HG03521 (cell line): ENCODE results near the gene ODF2.
"Not testable (repeated sequence)": the region's sequence is repeated elsewhere in the genome, so short reads cannot be mapped to it uniquely, and the experiment has no call there.

ENCODE experiments used
- ATAC-seq: cut with Tn5 transposase; IDR thresholded peaks from one replicate; pipeline ENCODE4 v1.9.1; 2021; ENCODE audit warnings: mild to moderate bottlenecking, moderate library complexity; ENCODE audit not compliant: unreplicated experiment

The ODF2 gene

DNA sequence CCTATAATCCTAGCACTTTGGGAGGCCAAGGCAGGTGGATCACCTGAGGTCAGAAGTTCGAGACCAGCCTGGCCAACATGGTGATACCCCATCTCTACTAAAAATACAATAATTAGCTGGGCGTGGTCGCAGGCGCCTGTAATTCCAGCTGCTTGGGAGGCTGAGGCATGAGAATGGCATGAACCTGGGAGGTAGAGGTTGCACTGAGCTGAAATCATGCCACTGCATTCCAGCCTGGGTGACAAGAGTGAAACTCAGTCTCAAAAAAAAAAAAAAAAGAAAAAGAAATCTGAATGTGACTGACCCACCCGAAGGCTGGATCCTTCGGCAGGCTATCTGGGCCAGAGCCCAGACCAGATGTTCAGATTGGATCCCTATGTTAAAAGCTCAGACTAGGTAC, 32.5 kb upstream of the ODF2 start:
- not testable (repeated sequence) for ATAC-seq

GRCh38 chr9:128424268-128424780, 31.5 kb upstream of the ODF2 start:
- no peak for ATAC-seq

DNA sequence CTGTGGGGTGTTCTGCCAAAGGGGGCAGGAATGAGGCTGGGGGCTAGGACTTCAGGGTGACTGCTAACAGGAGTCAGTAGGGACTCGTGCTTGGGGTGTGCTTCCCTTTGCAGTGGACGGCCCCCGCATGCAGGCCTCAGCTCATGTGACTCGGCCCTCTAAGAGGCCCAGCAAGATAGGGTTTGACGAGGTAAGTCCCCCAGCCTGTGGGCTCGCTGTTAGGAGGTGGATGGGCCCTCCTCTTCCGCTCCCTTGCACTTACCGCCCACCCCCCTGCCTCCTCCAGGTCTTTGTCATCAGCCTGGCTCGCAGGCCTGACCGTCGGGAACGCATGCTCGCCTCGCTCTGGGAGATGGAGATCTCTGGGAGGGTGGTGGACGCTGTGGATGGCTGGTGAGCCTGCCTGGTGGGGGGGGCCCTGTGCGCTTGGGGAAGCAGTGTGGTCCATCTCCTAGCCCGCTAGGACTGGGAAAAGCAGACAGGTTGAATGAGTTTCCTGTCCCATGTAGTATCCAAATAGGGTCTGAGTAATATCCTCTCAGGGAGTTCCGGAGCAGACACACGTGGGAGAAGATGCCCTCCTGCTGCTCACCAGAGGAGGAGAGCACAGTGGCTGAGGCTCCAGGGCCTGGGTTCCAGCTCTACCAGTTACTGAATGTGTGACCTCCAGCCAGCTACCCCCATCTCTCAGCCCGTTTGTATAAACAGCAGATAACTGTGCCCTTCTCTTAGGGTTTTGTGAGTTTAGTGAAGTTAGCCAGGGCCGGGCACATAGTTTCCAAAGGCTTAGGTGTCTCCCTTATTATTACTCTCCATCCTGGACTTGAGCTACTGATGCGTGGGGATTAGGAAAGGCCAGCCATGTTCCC, 26.9 kb upstream of the ODF2 start:
- ATAC-seq, result no peak

DNA sequence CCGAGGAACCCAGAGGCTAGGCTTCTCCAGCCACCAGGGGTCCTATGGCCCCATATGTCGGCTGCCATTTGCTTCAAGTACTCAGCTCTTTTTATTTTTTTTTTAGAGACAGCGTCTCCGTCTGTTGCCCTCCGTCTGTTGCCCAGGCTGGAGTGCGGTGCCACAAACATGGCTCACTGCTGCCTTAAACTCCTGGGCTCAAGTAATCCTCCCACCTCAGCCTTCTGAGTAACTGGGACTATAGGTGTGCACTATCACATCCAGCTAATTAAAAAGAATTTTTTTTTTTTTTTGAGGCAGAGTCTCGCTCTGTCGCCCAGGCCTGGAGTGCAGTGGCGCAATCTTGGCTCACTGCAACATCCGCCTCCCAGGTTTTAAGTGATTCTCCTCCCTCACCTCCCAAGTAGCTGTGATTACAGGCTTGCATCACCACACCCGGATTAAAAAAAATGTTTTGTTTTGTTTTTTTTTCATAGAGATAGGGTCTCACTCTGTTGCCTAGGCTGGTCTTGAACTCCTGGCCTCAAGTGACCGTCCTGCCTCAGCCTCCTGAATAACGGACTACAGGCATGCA, 26.2 kb upstream of the ODF2 start:
- no peak for ATAC-seq

DNA sequence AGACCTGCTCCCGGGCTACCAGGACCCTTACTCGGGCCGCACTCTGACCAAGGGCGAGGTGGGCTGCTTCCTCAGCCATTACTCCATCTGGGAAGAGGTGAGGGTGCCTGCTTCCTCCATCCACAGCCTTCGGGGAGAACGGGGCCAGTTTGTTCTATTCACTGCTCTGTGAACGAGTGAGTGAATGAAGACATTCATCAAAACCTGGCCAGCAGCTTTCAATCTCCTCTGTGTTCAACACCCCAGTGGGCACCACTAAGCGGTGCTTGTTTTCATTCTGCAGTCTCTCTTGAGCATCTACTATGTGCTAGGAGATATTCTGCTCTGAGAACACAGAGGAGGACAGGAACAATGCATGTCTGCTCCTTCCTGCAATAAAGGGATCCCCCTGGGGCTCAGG, 24.6 kb upstream of the ODF2 start:
- no peak for ATAC-seq

GRCh38 chr9:128434340-128434739, 21.5 kb upstream of the ODF2 start:
- no peak for ATAC-seq

DNA sequence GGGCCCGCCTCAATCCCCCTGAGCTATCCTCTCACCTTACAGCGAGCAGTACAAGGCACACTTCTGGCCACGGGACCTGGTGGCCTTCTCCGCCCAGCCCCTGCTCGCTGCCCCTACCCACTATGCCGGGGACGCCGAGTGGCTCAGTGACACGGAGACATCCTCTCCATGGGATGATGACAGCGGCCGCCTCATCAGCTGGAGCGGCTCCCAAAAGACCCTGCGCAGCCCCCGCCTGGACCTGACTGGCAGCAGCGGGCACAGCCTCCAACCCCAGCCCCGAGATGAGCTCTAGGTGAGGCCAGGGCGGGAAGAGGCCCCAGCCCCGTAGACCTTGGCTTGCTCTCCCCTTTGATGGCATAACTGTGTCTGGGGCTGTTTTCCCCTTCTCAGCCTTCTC, 20.2 kb upstream of the ODF2 start:
- no peak for ATAC-seq

DNA sequence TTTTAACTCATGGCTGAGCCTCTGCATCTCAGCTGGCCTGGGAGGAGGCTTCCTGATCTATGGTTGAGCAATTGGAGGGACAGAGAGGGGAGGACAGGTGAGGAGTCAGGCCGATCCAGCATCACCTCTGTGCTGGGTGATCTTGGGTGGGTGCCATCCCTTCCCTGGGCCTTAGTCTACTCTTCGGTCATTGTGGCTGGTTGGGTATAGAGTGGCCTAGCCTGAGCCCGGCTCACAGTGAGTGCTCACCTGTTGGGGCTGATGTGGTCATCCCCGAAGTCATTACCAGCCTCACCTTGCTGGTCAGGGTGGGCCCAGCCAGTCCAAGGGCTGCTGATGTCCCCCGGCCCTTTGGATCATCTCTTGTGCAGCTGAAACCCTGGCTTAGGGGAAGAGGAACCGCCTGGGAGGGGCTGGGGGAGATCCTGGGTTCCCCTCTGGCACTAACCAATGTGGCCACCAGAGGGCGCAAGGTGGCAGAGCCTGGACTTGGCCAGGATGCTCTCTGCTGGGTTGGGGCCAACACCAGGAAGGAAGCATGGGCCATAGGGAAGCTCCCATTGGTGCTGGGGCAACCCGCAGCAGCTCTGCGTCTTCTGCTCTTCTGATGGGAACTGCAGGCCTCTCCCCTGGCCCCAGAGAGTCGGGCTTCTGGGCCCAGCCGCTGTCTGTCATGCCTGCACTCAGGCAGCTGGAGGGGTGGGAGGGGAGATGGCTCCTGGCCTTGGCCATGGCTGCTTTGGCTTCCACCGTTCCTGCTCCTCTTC, 17.3 kb upstream of the ODF2 start:
- ATAC-seq, result no peak

DNA sequence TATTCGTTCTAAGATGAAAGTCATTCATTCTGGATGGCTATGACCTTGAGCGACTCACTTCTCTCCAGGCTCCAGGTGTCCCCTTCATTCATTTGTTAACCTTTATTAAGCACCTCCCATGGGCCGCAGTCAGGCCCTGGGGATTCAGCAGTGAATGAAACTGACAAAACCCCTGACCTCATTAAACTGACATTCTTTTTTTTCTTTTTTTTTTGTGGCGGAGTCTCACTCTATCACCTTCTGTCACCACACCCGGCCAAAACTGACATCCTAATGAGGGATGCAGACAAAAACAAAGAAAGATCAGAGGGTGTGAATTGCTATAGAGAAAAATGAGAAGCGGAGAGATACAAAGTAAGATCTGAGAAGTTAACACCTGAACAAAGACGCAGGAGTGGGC, 16.5 kb upstream of the ODF2 start:
- ATAC-seq, result no peak

DNA sequence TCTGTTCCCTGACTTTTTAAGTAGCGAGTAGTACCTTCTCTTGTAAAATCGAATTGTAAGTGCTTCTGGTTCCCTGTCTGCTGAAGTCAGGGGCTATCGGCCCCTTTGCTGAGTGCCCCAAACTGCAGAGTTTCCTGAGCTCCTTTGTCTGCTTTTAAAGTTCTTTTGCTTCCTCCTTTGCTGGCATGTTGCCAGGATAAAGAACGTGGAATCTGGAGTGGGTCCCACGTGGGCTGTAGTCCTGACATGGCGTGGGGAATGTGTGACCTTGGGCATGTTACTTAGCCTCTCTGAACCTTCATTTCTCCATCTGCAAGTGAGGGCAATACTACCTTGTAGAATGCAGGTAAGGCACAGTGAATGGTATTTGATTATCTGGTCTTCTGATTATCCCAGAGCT, 13.7 kb upstream of the ODF2 start:
- ATAC-seq, result no peak

- not testable (repeated sequence) for ATAC-seq
Observed at GRCh38 chr9:128446505-128446904, 9.3 kb upstream of the ODF2 start.

DNA sequence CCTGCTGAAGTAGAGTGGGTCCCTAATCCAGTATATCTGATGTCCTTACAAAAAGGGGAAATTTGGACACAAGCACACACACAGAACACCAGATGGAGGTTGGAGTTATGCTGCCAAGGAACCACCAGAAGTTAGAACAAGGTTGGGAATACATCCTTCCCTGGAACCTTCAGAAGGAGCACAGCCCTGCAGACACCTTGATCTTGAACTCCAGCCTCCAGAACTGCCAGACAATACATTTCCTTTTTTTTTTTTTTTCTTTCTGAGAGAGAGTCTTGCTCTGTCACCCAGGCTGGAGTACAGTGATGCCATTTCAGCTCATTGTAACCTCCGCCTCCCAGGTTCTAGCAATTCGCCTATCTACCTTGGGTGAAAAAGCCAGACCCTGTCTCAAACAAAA, 7.1 kb upstream of the ODF2 start:
- ATAC-seq, result no peak

- ATAC-seq, result no peak
Observed at GRCh38 chr9:128454991-128455390, 815 bp upstream of the ODF2 start.

DNA sequence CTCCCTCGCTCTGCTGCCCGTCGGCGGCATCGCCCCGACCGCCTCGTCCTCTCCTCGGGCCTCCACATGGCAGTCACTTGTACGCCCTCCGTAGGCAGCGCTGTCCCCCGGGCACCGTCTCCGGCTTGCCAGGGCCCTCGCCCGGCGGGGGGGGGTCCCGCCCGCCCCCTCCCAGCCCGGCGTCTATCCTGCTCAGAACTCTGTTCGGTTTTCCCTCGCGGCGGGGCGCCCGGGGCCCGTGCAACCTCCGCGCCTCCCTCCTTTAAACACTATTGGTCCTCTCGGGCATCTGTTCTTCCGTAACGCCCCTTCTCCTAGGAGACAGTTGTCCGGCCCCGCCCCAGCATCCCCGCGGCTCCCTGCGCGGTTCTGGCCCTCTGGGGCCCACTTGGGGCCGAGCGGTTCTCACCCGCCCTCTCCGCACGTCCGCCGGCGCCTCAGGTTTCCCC, 831 bp downstream of the ODF2 start:
- ATAC-seq, result peak; percentile 56

- no peak for ATAC-seq
Observed at GRCh38 chr9:128457207-128457606, 1.4 kb downstream of the ODF2 start.

DNA sequence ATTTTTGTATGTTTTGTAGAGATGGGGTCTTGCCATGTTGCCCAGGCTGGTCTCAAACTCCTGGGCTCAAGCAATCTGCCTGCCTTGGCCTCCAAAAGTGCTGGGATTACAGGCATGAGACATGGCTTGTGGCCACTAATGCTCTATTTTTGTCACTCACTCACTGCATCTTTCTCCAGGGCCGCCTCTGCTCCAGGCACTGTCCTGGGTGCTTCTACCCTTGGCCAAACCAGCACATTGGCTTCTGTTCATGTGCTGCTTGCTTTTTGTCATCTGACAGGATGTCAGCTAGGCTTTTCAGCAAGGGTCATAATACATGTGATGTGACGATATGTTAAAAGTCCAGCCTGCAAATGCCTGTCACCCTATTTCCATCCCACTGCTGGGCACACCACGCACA, 3.2 kb downstream of the ODF2 start:
- no peak for ATAC-seq

DNA sequence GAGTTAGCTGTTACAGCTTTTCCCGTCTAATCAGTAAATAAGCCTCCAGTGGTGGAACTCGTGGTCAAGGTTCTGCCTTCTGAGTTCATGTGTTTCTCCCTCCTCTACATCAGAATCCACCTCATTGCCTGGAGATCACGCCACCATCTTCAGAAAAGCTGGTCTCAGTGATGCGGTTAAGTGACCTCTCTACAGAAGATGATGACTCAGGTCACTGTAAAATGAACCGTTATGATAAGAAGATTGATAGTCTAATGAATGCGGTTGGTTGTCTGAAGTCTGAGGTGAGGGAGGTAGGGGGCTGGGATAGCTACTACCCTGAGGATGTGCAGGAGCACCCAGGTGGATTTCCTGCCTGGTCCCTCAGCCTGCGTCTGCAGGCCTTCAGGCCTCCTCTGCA, 13.3 kb downstream of the ODF2 start:
- no peak for ATAC-seq

DNA sequence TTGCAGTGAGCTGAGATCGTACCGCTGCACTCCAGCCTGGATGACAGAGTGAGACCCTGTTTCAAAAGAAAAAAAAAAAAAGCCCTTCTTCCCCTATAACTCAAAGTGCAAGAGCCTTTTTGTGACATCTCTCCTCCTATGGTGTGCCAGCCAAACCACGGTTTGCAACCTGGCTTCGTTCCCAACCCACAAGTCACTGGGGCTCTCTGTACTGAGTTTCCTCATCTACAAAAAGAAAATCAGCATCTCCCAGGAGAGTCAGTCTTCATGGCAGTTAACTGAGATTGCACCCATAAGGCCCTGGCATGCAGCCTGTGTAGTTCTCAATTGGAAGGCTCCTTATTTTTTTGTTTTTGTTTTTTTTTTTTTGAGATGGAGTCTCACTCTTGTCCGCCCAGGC, 14.8 kb downstream of the ODF2 start:
- no peak for ATAC-seq

DNA sequence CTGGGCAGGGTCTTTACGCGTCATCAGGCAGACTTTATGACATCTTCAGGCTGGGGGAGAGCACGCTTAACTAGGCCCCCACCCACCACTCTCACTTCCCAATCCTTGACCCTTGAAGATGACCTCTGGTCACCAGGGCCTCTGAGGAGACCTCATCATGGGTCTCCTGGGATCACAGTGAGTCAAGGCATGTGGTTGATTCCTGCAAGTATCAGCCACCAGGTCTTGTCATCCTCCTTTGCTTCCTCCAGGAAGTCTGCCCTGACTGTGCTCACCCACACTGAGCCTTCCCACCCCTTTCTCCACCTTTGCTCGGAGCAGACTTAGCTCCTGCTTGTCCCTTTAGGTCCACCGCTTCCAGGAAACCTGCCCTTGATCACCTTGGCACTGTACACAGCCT, 17.3 kb downstream of the ODF2 start:
- no peak for ATAC-seq

- no peak for ATAC-seq
Observed at GRCh38 chr9:128475867-128476266, 20.1 kb downstream of the ODF2 start.

- no peak for ATAC-seq
Observed at GRCh38 chr9:128479262-128479661, 23.5 kb downstream of the ODF2 start.

DNA sequence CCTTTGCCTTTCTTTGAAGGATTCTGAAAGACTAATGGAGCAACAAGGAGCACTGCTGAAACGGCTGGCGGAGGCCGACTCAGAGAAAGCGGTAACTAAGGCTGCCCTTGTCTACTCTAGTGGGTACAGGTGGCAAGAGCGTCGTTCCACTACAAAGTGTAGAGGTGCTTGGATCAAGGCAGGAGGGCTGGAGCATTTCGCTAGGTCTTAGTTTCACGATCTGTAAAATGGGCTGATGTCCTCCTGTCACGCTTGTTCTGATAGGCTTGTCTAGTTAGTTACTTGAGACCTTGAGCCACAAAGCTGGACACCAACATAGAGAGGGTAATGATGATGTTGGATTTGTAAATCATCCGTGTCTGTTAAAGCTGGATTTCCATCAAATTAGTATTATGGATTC, 25.8 kb downstream of the ODF2 start:
- no peak for ATAC-seq
